Activated T-cell treated with anti-CD3 and anti-CD28 coated beads, Interleukin-2, amount 50 U/mL, for 4 hours (primary cell): ENCODE measurements around the gene TNRC18. TPM values are rescaled to one million over a fixed set of nuclear protein-coding genes. Genes with fewer than 3 reads are reported as not detected.

ENCODE experiments used
- ATAC-seq, 2 donors: fragments of 200-7000 bp; cut with Tn5 transposase; one replicate each; pipeline ENCODE4 v1.10.0; 2021
- DNase-seq: peaks from one replicate; pipeline ENCODE4 v3.0.0-alpha.2; 2020
- H3K27me3 Mint-ChIP-seq: one replicate; pipeline ENCODE4 v1.8.0; 2021; ENCODE audit warnings: low read depth, mixed read lengths
- H3K36me3 Mint-ChIP-seq: one replicate; pipeline ENCODE4 v1.8.0; 2022; ENCODE audit warnings: mixed read lengths; ENCODE audit not compliant: insufficient read depth
- H3K4me1 Mint-ChIP-seq: one replicate; pipeline ENCODE4 v1.8.0; 2021; ENCODE audit warnings: low read depth, mixed read lengths
- H3K4me3 Mint-ChIP-seq: one replicate; pipeline ENCODE4 v1.8.0; 2021; ENCODE audit warnings: mild to moderate bottlenecking, moderate library complexity, mixed read lengths
- H3K9me3 Mint-ChIP-seq: one replicate; pipeline ENCODE4 v1.8.0; 2021; ENCODE audit warnings: mixed read lengths
- total RNA-seq, 3 donors: library from RNA; stranded (reverse); gene quantifications; one replicate each; pipeline ENCODE4 v1.2.1, GENCODE V29; 2021

Gene TNRC18
- total RNA-seq, 3 donors from 2014 or later, result 45.4 to 55.2 (median 48.4) TPM

DNA sequence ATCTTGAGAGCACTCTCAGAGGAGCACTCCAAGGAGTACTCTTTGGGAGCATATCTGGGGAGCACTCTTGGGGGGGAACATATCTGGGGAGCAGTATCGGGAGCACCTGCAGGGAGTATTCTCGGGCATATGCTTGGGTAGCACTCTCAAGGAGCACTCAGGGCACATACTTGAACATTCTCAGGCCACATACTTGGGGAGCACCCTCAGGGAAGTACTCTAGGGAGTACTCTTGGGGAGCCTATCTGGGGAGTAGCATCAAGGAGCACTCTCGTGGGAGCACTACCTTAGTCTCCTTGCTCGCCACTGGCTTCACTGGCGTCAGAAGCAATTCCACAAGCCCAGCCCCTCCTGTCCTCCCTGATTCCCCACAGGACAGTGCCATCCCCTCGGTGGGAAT lies 31.5 kb upstream of the TNRC18 start:
- H3K9me3 Mint-ChIP-seq, result no peaks in the 10 kb centered on the region

DNA sequence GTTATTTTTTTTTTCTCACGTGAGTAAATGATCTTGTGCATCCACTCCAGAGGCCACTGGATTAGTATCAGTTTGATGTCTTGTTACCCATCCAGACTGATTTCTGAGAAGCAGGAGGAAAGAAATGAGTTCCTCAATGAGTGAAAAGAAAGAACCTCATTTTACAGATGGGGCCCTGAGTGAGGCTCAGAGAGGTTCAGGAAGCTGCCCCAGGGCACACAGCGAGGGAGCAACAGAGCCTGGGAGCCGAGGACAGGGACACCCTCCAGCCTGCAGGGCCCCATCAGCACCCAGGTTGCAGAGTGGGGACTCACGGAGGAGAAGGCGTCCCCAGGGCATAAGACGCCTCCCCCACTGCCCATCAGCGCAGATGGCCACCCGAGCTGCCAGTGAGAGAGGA lies 30.9 kb upstream of the TNRC18 start:
- peaks cover 2% of the 10 kb centered on the region for H3K36me3 Mint-ChIP-seq
- no peaks in the 10 kb centered on the region for H3K4me1 Mint-ChIP-seq
- ATAC-seq (no peak), DNase-seq (no peak)
- no peak overlapping the region for H3K4me3 Mint-ChIP-seq
- peaks cover 6% of the 10 kb centered on the region for H3K27me3 Mint-ChIP-seq
- H3K9me3 Mint-ChIP-seq, result no peaks in the 10 kb centered on the region

More for the DNA sequence above, 31.5 kb upstream of the TNRC18 start:
- ATAC-seq (no peak), DNase-seq (no peak)
- Mint-ChIP-seq H3K4me1 (no peaks in the 10 kb centered on the region), H3K36me3 (peaks cover 2% of the 10 kb centered on the region), H3K4me3 (no peak overlapping the region), H3K27me3 (peaks cover 6% of the 10 kb centered on the region)

DNA sequence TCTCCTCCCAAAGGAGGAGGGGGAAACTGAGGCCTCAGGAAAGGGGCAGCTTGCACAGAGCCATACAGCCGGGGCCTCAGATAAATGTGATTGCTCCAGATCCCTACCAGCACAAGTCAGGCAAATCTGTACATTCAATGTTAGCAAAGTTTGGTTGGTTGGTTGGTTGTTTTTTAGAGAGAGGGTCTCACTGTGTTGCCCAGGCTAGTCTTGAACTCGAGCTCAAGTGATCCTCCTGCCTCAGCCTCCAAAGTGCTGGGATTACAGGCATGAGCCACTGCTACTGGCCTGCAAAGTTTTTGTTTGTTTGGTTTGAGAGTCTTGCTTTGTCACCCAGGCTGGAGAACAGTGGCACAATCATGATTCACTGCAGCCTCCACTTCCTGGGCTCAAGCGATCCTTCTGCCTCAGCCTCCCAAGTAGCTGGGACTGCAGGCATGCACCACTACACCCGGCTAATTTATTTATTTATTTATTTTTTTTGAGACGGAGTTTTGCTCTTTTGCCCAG lies 30.0 kb upstream of the TNRC18 start:
- ATAC-seq (no peak), DNase-seq (no peak)
- H3K9me3 Mint-ChIP-seq, result no peaks in the 10 kb centered on the region
- H3K36me3 Mint-ChIP-seq, result peaks cover 2% of the 10 kb centered on the region
- H3K4me3 Mint-ChIP-seq, result no peak overlapping the region
- H3K4me1 Mint-ChIP-seq, result no peaks in the 10 kb centered on the region
- peaks cover 4% of the 10 kb centered on the region for H3K27me3 Mint-ChIP-seq

DNA sequence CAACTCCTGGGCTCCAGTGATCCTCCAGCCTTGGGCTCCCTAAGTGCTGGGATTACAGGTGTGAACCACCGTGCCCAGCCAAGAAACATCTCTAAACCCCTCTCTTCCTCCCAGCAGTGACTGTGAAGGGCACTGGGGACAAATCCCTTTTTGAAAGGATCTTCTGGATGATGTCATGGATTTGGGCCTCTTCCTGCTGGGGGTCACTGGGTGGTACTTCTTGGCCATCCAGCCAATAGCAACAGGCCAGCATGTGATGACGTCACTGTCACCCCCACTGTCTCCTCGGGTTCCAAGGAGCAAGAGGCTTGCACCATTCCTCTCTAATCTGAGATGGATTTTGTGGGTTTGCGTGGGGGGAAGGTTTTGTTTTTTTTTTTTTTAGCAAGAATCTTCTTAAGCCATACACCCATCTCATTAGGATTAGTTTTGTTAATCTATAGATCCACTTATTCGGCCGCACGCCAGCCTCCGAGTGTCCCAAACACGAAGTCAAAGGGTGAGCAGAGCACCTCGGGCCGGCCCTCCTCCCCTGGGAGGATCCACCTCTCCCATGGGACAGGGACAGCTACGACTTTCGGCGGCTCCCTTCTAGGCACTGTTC lies 29.4 kb upstream of the TNRC18 start:
- Mint-ChIP-seq H3K36me3 (peaks cover 2% of the 10 kb centered on the region), H3K4me1 (no peaks in the 10 kb centered on the region), H3K27me3 (peaks cover 4% of the 10 kb centered on the region), H3K9me3 (no peaks in the 10 kb centered on the region), H3K4me3 (no peak overlapping the region)
- DNase-seq (no peak), ATAC-seq (no peak)

DNA sequence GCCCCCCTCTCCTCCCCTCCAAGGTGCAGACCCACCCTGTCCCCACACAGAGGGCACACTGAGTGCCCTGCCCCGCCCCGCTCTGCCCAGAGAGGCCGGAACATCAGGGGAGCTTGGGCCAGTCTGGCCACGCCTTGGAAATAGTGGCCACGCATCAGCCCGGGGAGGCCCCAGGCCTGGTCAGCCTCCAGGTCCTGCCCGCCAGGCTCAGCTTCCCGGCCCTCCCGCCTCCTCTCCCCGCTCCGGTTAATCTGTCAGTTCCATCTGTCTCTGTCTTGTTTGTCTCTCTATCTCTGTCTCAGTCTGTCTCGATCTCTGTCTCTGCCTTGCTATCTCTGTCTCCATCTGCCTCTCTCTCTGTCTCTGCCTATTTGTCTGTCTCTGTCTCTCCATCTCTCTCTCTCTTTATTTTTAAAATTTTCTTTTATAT lies 28.9 kb upstream of the TNRC18 start:
- Mint-ChIP-seq H3K27me3 (peaks cover 4% of the 10 kb centered on the region), H3K9me3 (no peaks in the 10 kb centered on the region), H3K36me3 (peaks cover 2% of the 10 kb centered on the region), H3K4me1 (no peaks in the 10 kb centered on the region), H3K4me3 (no peak overlapping the region)
- ATAC-seq (no peak), DNase-seq (no peak)

DNA sequence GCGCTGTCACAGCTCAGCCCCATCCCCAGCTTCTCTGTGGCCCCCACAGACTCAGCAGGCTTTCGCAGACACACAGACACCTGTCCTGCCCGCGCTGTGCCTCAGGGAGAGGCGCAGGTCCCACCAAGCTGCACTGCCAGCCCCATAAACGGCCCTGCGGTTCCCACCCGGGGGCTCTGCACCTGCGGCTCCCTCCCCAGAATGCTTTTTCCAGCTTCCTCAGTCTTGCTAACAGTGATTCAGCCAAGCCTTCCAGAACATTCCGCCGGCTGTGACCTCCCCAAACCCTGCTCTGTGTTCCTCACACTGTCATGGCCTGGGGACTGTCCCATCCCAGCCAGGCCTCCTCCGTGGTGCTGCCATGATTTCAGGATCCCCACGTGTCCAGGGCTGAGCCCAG lies 27.8 kb upstream of the TNRC18 start:
- Mint-ChIP-seq H3K4me3 (no peak overlapping the region), H3K4me1 (no peaks in the 10 kb centered on the region), H3K9me3 (no peaks in the 10 kb centered on the region), H3K27me3 (peaks cover 3% of the 10 kb centered on the region), H3K36me3 (peaks cover 1% of the 10 kb centered on the region)
- no peak for DNase-seq
- ATAC-seq, result no peak

DNA sequence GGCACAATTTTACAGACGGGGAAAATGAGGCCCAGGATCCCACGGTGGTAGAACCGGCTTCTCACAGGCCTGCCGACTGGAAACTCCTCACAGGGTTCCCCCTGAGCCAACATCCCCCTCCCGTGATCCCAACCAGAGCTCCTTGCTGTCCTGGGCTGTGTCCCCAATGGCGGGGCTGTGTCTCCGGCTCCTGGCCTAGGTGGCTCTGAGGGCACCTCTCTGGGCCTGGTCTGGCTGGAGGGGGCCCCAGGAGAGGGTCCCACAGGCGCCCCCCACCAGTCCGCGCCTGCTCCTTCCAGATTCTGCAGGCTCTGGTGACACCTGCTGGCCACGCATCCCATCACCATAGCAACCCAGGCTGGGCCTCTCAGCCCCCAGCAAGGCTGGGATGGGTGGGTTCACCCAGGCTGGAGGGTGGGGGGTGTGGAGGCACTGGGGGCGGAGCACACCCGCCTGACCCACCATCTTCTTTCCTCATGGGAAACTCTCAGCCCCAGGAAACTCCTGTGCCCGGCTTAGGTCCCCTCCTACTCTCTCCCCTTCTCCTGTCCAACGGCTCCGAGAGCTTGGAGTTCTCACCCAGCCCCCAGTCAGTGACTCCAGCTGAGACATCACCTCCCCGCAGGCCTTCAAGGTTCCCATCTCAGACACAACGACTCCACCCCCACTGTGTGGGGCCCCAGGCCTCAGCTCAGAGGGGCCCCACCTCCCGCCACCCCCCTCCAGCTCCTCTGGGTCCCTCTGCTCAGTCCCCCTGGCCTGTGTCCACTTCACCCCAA lies 27.1 kb upstream of the TNRC18 start:
- peak; percentile 71 to 75 for ATAC-seq
- H3K9me3 Mint-ChIP-seq, result no peaks in the 10 kb centered on the region
- H3K27me3 Mint-ChIP-seq, result peaks cover 2% of the 10 kb centered on the region
- H3K36me3 Mint-ChIP-seq, result no peaks in the 10 kb centered on the region
- H3K4me1 Mint-ChIP-seq, result no peaks in the 10 kb centered on the region
- peak; percentile 43 for DNase-seq
- H3K4me3 Mint-ChIP-seq, result no peak overlapping the region

DNA sequence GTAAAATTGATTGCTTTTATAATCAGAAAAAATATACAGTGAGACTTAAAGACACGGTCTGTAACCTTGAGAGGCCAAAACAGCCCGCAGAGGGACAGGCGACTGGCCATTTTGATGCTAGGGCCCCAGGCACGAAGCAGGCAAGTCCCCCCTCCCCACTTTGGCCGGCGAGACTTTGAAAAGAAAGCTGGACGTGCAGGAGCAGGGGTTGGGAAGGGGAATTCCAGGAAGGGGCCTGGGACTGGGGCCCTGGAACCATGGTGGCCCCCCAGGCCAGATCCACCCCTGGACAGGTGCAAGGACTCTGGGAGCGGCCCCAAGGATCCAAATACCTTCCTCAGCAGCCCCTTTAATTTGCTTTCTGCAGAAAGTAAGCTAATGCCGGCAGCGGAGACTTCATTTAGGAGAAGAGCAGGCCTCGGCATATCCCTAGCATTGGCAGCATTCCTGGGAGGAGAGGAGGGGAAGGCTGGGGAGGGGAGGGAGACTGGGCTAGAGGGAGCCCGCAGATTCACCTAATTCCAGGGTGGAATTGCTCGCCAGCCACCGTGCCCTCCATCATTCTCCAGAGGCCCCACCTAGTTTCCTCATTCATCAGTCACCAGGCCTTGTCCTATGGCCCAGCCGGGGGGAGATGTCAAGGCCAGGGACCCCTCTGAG lies 24.9 kb upstream of the TNRC18 start:
- no peaks in the 10 kb centered on the region for H3K4me1 Mint-ChIP-seq
- no peaks in the 10 kb centered on the region for H3K36me3 Mint-ChIP-seq
- H3K4me3 Mint-ChIP-seq, result no peak overlapping the region
- no peak for DNase-seq
- ATAC-seq, result no peak
- H3K27me3 Mint-ChIP-seq, result peaks cover 2% of the 10 kb centered on the region
- no peaks in the 10 kb centered on the region for H3K9me3 Mint-ChIP-seq

DNA sequence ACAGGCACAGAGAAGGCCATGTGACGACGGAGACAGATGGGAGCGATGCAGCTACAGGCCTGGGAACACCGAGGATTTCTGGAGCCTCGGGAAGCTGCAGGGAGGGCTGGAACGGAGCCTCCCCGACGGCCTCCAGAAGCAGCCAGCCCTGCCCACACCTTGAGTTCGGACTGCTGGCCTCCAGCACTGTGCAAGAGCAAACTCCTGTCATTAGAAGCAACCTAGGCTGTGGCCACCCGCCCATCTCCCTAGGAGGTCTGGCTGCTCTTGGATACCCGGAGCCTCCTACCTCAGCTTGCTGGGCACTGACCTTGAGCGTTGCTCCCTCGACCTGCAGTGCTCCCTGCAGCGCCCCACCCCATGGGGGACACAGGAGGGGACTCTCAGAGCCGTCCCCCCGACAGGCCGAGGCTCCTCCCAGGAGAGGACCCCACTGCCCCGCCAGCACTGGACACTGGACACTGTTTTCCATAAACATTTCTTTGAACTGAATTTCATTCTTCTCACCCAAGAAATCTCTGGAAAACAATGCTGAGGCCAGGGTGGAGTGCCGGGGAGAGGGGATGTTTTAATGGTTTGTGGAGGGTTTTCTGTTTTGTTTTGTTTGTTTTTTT lies 22.5 kb upstream of the TNRC18 start:
- Mint-ChIP-seq H3K4me1 (no peaks in the 10 kb centered on the region), H3K36me3 (no peaks in the 10 kb centered on the region), H3K4me3 (no peak overlapping the region), H3K9me3 (no peaks in the 10 kb centered on the region), H3K27me3 (no peaks in the 10 kb centered on the region)
- ATAC-seq (no peak), DNase-seq (no peak)

DNA sequence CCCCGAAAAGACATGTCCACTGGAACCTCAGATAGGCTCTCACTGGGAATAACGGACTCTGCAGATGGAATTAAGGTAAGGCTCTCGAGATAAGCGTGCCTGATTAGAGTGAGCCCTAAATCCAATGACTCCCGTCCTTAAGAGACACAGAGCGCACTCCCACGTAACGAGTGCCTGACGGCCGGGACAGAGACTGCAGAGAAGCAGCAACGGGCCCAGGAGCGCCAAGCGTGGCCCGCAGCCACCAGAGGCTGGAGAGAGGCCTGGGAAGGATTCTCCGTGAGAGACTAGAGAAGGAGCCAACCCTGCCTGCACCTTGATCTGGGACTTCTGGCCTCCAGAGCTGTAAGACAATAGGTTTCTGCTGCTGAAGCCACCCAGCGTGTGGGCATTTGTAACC lies 20.0 kb upstream of the TNRC18 start:
- DNase-seq, result no peak
- no peaks in the 10 kb centered on the region for H3K36me3 Mint-ChIP-seq
- no peaks in the 10 kb centered on the region for H3K4me1 Mint-ChIP-seq

DNA sequence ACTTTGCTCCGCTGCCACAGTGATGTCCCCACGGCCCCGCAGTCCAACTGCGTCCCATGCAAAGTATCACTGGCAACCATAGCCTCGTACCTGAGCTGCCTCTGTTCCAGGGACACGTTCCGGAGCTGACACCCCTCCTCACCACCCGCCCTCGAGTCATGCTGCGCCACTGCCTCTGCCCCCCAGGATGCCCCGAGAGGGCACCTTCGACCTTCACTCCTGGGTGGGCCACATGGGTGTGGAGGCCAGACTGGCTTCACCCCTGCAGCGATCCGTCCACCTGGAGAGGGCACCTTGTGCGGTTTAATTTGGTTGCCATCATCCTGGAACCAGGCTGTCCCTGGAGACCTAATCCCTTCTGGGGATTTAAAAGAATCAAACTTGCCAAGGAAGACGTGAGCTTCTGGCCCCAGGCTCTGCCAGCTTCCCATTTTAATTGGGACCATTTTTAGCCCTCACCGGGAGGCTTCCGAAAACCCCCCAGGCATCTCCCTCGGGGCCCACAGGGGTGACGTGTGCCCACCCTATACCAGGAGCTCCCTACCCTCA lies 19.2 kb upstream of the TNRC18 start:
- no peaks in the 10 kb centered on the region for H3K27me3 Mint-ChIP-seq
- no peak for DNase-seq
- H3K4me3 Mint-ChIP-seq, result no peak overlapping the region
- no peaks in the 10 kb centered on the region for H3K36me3 Mint-ChIP-seq
- no peak for ATAC-seq
- no peaks in the 10 kb centered on the region for H3K4me1 Mint-ChIP-seq
- no peaks in the 10 kb centered on the region for H3K9me3 Mint-ChIP-seq

More for the DNA sequence above, 20.0 kb upstream of the TNRC18 start:
- Mint-ChIP-seq H3K27me3 (no peaks in the 10 kb centered on the region), H3K4me3 (no peak overlapping the region), H3K9me3 (no peaks in the 10 kb centered on the region)
- no peak for ATAC-seq

DNA sequence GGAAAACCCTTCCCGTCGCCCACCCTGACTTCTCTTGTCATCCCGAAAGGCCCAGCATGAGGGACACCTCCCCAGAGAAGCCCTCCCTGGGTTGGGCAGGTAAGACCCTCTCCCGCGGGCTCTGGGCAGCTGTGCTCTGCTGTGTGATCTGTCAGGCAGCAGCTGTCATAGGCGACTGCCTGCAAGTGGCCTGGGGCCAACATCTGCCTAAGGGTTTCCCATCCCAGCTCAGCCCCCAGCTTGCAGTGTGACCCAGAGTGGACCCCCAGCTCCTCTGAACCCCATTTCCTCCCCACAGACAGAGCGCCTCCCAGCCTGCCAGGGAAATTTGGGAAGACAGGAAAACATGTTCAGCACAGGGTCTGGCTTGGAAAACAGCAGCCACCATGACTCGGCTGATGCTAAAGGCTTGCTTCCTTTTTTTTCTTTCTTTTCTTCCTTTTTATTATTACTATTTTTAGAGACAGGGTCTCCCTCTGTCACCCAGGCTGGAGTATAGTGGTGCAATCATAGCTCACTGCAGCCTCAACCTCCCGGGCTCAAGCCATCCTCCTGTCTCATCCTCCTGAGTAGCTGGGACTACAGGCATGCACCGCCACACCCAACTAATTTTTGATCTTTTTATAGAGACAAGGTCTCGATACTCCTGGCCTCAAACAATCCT lies 18.3 kb upstream of the TNRC18 start:
- H3K4me1 Mint-ChIP-seq, result no peaks in the 10 kb centered on the region
- H3K27me3 Mint-ChIP-seq, result no peaks in the 10 kb centered on the region
- no peak for ATAC-seq
- H3K9me3 Mint-ChIP-seq, result peaks cover 4% of the 10 kb centered on the region
- DNase-seq, result no peak
- H3K4me3 Mint-ChIP-seq, result no peak overlapping the region
- peaks cover 5% of the 10 kb centered on the region for H3K36me3 Mint-ChIP-seq

DNA sequence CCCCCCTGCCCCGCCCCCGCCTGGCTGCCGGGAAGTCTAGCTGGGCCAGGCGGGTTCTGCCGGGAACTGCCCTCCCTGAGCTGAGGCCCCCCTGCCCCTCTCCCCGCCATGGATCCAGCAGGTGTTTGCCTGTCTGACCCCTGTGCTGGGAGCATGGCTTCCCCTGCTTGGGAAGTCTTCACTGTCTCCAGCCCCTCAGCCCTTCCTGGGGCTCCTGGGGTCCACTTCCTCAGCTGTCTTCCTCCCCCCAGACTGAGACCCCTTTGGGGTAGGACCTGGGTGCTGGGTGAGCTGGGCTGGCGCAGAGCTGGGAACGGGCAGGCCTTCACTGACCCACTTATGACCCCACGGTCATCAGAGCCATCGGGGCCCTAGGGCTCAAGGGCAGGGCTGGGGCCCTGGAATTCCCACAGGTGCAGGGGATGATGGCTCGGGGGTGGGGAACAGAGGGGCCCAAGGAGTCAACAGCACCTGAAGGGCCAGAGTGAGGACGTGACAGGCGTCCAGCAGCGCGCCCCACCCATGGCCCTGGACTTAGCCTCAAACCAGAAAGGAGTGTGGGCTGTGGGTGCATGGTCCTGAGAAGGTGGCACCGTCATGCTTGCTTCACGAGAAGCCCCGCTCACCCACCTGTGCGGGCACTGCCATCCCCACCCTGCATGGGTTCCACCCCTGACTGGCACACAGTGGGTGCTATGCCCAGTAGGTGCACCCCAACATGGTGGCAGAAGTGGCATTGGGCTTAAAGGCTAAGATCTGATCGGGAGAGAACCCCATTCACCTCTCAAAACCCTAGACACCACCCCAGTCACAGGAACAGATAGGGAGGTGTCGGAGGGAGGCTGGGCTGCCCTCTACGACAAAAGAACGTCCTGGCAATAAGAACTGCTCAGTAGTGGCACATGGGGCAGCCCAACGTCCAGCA lies 16.2 kb upstream of the TNRC18 start:
- DNase-seq (no peak), ATAC-seq (no peak)
- Mint-ChIP-seq H3K9me3 (peaks cover 4% of the 10 kb centered on the region), H3K4me3 (no peak overlapping the region), H3K36me3 (peaks cover 5% of the 10 kb centered on the region), H3K27me3 (peaks cover 2% of the 10 kb centered on the region), H3K4me1 (no peaks in the 10 kb centered on the region)
